OCI-LY7 (cell line): ENCODE results near the gene MROH2A. TPM values are rescaled to one million over a fixed set of nuclear protein-coding genes. Genes with fewer than 3 reads are reported as not detected.

Source experiments
- BruUV-seq: library from RNA; stranded (reverse); fragments of 400-500 nt; replicated peaks from 2 replicates; lab custom pipeline; 2021; lab: Mats Ljungman, UMichigan
- CTCF ChIA-PET: fragments of 300-600 bp; sonication (Branson Sonifier 250); formaldehyde crosslinking; loops from one replicate; lab custom pipeline; 2022; ENCODE audit warnings: antibody characterized with exemption; ENCODE audit not compliant: unreplicated experiment; lab: Charles Lee
- POLR2A ChIA-PET: fragments of 300-600 bp; sonication (Branson Sonifier 250); formaldehyde crosslinking; loops from one replicate; lab custom pipeline; 2022; ENCODE audit warnings: antibody characterized with exemption; lab: Charles Lee
- DNase-seq: peaks from one replicate; pipeline ENCODE4 v3.0.0-alpha.2; 2015; ENCODE audit warnings: low spot score
- H2AFZ ChIP-seq: fragments of 200-600 bp; sonication (generic), shearing (Covaris generic); 2 replicates; pipeline ENCODE4 v1.6.1; 2014; ENCODE audit warnings: mild to moderate bottlenecking, antibody characterized with exemption, low read length, moderate library complexity
- H3K27ac ChIP-seq: fragments of 200-600 bp; sonication (generic); 2 replicates; pipeline ENCODE4 v1.5.1; 2014; ENCODE audit warnings: mixed run types, low read depth, mild to moderate bottlenecking, moderate library complexity, low read length, inconsistent platforms; ENCODE audit not compliant: poor library complexity, severe bottlenecking
- H3K36me3 ChIP-seq: fragments of 200-600 bp; sonication (generic); 2 replicates; pipeline ENCODE4 v1.6.1; 2014; ENCODE audit warnings: mild to moderate bottlenecking, antibody characterized with exemption, low read length, moderate library complexity, mixed read lengths; ENCODE audit not compliant: insufficient read depth
- H3K4me1 ChIP-seq: fragments of 200-600 bp; sonication (generic); 2 replicates; pipeline ENCODE4 v1.5.1; 2014; ENCODE audit warnings: mild to moderate bottlenecking, low read length; ENCODE audit not compliant: insufficient read depth, poor library complexity, severe bottlenecking
- H3K4me2 ChIP-seq: fragments of 200-600 bp; sonication (generic); 2 replicates; pipeline ENCODE4 v1.6.1; 2014; ENCODE audit warnings: mild to moderate bottlenecking, low read length
- H3K4me3 ChIP-seq: fragments of 200-600 bp; sonication (generic); 2 replicates; pipeline ENCODE4 v1.5.1; 2014; ENCODE audit warnings: mild to moderate bottlenecking, low read depth, low read length; ENCODE audit not compliant: poor library complexity, severe bottlenecking
- H3K79me2 ChIP-seq: fragments of 200-600 bp; sonication (generic); 2 replicates; pipeline ENCODE4 v1.6.1; 2016; ENCODE audit warnings: low read depth, mild to moderate bottlenecking, low read length, moderate library complexity, mixed read lengths; ENCODE audit not compliant: insufficient read depth
- H3K9me2 ChIP-seq: fragments of 200-600 bp; sonication (generic); 2 replicates; pipeline ENCODE4 v1.6.1; 2016; ENCODE audit warnings: mild to moderate bottlenecking, low read length, mixed read lengths; ENCODE audit not compliant: insufficient read depth
- H3K9me3 ChIP-seq: fragments of 200-600 bp; sonication (generic); 2 replicates; pipeline ENCODE4 v1.6.1; 2014; ENCODE audit warnings: mild to moderate bottlenecking, mixed run types, low read length, mixed read lengths
- H4K20me1 ChIP-seq: fragments of 200-600 bp; sonication (generic); 2 replicates; pipeline ENCODE4 v1.6.1; 2014; ENCODE audit warnings: mild to moderate bottlenecking, antibody characterized with exemption, low read length, moderate library complexity, mixed read lengths; ENCODE audit not compliant: insufficient read depth
- EZH2phosphoT487 ChIP-seq: fragments of 200-600 bp; sonication (generic); IDR thresholded peaks from 2 replicates; pipeline ENCODE4 v1.6.1; 2018; ENCODE audit warnings: low read depth, borderline replicate concordance, mild to moderate bottlenecking, mixed run types, antibody characterized with exemption, low read length, moderate library complexity, mixed read lengths
- intact Hi-C: fragments of 100-400 bp; cut with micrococcal nuclease; formaldehyde crosslinking; loops from one replicate; pipeline ENCODE4 v1.10.0; 2022; ENCODE audit not compliant: unreplicated experiment
- total RNA-seq, 2 experiments: library from RNA; depleted of rRNA in 1 of 2; stranded (reverse); fragments of >200 nt in 1 of 2; shearing (Covaris generic) in 1 of 2; gene quantifications; 2 replicates each; pipeline ENCODE4 v1.2.3, GENCODE V29; 2014 to 2022
- TF ChIP-seq, protein P1 (sequence below): fragments of 200-600 bp; sonication (generic); conservative IDR thresholded peaks from 2 replicates; pipeline ENCODE4 v1.5.1; 2014; ENCODE audit warnings: mild to moderate bottlenecking, antibody characterized with exemption, low read length, moderate library complexity, mixed read lengths

MROH2A gene
- total RNA-seq, 2 experiments from 2014 or later = not detected

GRCh38 chr2:233796254-233796653, 18.1 kb downstream of the MROH2A start:
- intact Hi-C loops = no loop called here
- ChIA-PET POLR2A (interaction anchor here (0.6 kb wide), 1 partner anchor 124 kb away, joined by 3 read pairs; no protein-coding TSS in a partner anchor), CTCF (no interaction called here)

DNA sequence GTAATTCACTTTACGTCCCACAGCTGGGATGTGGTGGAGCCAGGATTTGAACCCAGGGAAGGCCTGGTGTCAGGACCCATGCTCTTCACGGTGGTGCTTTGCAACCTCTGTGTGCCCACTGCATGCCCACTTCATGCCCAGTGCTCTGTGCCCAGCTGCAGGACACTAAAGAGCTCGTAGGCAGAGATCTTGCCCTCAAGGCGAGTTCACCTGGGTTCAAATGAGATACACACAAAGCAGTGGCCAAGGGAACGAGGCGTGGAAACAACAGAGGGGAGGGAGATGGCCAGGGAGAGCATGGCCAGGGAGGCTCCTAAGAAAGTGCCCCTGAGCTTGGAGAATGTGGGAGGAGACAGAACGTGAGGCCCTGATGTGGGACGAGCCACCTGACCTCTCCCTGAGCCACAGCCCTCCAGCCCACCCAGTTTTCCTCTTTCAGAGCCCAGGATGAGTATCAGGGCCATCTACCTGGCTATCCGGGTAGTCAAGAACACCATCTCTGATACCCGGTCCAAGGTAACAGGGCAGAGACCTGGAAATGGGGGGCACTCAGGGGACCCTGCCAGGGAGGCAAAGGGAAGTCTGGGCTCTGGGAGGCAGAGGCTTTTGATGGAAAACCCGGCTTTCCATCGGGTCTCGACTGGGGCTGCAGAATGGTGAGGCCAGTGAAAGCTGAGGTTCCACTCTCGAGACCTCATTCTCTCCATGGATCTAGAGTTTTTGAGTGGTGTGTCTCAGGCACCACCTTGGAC, 20.4 kb downstream of the MROH2A start:
- Histone ChIP-seq H4K20me1 (no peaks in the 10 kb centered on the region), H3K36me3 (no peaks in the 10 kb centered on the region), H3K4me3 (no peak overlapping the region), H3K79me2 (no peaks in the 10 kb centered on the region), H3K27ac (no peak overlapping the region), H2AFZ (no peak overlapping the region), H3K9me3 (no peaks in the 10 kb centered on the region), H3K4me1 (peaks cover 11% of the 10 kb centered on the region), H3K9me2 (no peaks in the 10 kb centered on the region), H3K4me2 (no peak overlapping the region)
- BruUV-seq = no TSS peak
- no peak for DNase-seq
- intact Hi-C loops = no loop called here
- CTCF ChIA-PET = interaction anchor here (0.5 kb wide), 1 partner anchor 787 kb away, joined by 3 read pairs; no protein-coding TSS in a partner anchor
- no peak for TF ChIP-seq EZH2phosphoT487
- TF ChIP-seq, protein P1, sequence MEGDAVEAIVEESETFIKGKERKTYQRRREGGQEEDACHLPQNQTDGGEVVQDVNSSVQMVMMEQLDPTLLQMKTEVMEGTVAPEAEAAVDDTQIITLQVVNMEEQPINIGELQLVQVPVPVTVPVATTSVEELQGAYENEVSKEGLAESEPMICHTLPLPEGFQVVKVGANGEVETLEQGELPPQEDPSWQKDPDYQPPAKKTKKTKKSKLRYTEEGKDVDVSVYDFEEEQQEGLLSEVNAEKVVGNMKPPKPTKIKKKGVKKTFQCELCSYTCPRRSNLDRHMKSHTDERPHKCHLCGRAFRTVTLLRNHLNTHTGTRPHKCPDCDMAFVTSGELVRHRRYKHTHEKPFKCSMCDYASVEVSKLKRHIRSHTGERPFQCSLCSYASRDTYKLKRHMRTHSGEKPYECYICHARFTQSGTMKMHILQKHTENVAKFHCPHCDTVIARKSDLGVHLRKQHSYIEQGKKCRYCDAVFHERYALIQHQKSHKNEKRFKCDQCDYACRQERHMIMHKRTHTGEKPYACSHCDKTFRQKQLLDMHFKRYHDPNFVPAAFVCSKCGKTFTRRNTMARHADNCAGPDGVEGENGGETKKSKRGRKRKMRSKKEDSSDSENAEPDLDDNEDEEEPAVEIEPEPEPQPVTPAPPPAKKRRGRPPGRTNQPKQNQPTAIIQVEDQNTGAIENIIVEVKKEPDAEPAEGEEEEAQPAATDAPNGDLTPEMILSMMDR = no peak
- POLR2A ChIA-PET = no interaction called here

More at GRCh38 chr2:233796254-233796653, 18.1 kb downstream of the MROH2A start:
- H3K4me3 ChIP-seq = no peak overlapping the region
- DNase-seq = no peak
- H3K27ac ChIP-seq = no peak overlapping the region
- BruUV-seq = no TSS peak
- H4K20me1 ChIP-seq = no peaks in the 10 kb centered on the region
- peaks cover 5% of the 10 kb centered on the region for H3K4me1 ChIP-seq
- H3K9me3 ChIP-seq = no peaks in the 10 kb centered on the region
- H3K79me2 ChIP-seq = no peaks in the 10 kb centered on the region
- H3K9me2 ChIP-seq = no peaks in the 10 kb centered on the region
- H2AFZ ChIP-seq = no peak overlapping the region
- no peak for TF ChIP-seq EZH2phosphoT487
- TF ChIP-seq, protein P1 = no peak
- H3K36me3 ChIP-seq = no peaks in the 10 kb centered on the region
- no peak overlapping the region for H3K4me2 ChIP-seq
